ENCODE data around the gene UXS1.
A peak's percentile ranks its signal among the peaks of the same experiment; 100 is the strongest.

UXS1 gene

GRCh38 chr2:106065268-106065982 lies 128.7 kb downstream of the UXS1 start:
- H3K4me3 ChIP-seq (ENCODE audit: low read length, poor library complexity, severe bottlenecking) = no peak overlapping the region
- no peak overlapping the region for H2AFZ ChIP-seq (ENCODE audit: low read length)
- H4K20me1 ChIP-seq (ENCODE audit: insufficient read depth, low read length, poor library complexity, severe bottlenecking) = no peaks in the 10 kb centered on the region
- no peaks in the 10 kb centered on the region for H3K4me1 ChIP-seq (ENCODE audit: insufficient read depth, low read length, poor library complexity, severe bottlenecking)
- no peaks in the 10 kb centered on the region for H3K9me3 ChIP-seq (ENCODE audit: insufficient read depth, low read depth, low read length)
- no peak overlapping the region for H3K9ac ChIP-seq (ENCODE audit: low read depth, low read length, poor library complexity, severe bottlenecking)
- no peaks in the 10 kb centered on the region for H3K27me3 ChIP-seq (ENCODE audit: insufficient read depth, low read length, poor library complexity, severe bottlenecking)
- no peaks in the 10 kb centered on the region for H3F3A ChIP-seq (ENCODE audit: low read depth)
- no peaks in the 10 kb centered on the region for H3K9me2 ChIP-seq (replicated peaks; ENCODE audit: low read depth, low read length)
- H3K79me2 ChIP-seq (ENCODE audit: insufficient read depth, low read length) = no peaks in the 10 kb centered on the region
- no peaks in the 10 kb centered on the region for H3K36me3 ChIP-seq (ENCODE audit: insufficient read depth, low read length)
- TF ChIP-seq, protein P1, sequence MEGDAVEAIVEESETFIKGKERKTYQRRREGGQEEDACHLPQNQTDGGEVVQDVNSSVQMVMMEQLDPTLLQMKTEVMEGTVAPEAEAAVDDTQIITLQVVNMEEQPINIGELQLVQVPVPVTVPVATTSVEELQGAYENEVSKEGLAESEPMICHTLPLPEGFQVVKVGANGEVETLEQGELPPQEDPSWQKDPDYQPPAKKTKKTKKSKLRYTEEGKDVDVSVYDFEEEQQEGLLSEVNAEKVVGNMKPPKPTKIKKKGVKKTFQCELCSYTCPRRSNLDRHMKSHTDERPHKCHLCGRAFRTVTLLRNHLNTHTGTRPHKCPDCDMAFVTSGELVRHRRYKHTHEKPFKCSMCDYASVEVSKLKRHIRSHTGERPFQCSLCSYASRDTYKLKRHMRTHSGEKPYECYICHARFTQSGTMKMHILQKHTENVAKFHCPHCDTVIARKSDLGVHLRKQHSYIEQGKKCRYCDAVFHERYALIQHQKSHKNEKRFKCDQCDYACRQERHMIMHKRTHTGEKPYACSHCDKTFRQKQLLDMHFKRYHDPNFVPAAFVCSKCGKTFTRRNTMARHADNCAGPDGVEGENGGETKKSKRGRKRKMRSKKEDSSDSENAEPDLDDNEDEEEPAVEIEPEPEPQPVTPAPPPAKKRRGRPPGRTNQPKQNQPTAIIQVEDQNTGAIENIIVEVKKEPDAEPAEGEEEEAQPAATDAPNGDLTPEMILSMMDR (conservative IDR thresholded peaks at IDR 0.05; ENCODE audit: low read length) = no peak
- TF ChIP-seq EZH2phosphoT487 (IDR thresholded peaks at IDR 0.05; ENCODE audit: borderline replicate concordance) = no peak
- no peak overlapping the region for H3K4me2 ChIP-seq (ENCODE audit: low read depth, low read length, poor library complexity, severe bottlenecking)

DNA sequence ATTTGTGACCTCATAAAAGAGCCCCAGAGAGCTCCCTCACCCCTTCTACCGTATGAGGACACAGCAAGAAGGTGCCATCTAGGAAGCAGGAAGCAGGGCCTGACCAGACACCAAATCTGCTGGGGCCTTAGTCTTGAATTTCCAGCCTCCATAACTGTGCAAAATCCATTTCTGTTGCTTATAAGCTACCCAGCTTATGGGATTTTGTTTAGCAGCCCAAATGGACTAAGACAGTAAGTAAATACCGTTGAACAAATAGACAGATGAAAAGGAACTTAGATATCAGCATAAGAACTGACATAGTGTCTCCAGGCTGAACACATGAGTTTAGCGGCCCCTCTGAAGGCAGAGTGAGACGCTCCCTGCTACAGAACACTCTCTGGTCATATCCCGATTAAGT lies 130.9 kb downstream of the UXS1 start:
- Histone ChIP-seq H3K9ac (ENCODE audit: low read depth, low read length, poor library complexity, severe bottlenecking) (no peak overlapping the region), H3K36me3 (ENCODE audit: insufficient read depth, low read length) (no peaks in the 10 kb centered on the region), H3K4me1 (ENCODE audit: insufficient read depth, low read length, poor library complexity, severe bottlenecking) (peaks cover 9% of the 10 kb centered on the region), H3K9me3 (ENCODE audit: insufficient read depth, low read depth, low read length) (no peaks in the 10 kb centered on the region), H3F3A (ENCODE audit: low read depth) (no peaks in the 10 kb centered on the region), H2AFZ (ENCODE audit: low read length) (0 out of 2 replicates have a peak overlapping the region, but pooled peaks have one; percentile 28), H4K20me1 (ENCODE audit: insufficient read depth, low read length, poor library complexity, severe bottlenecking) (no peaks in the 10 kb centered on the region), H3K4me3 (ENCODE audit: low read length, poor library complexity, severe bottlenecking) (no peak overlapping the region), H3K79me2 (ENCODE audit: insufficient read depth, low read length) (no peaks in the 10 kb centered on the region), H3K27me3 (ENCODE audit: insufficient read depth, low read length, poor library complexity, severe bottlenecking) (no peaks in the 10 kb centered on the region), H3K4me2 (ENCODE audit: low read depth, low read length, poor library complexity, severe bottlenecking) (no peak overlapping the region), H3K9me2 (replicated peaks; ENCODE audit: low read depth, low read length) (no peaks in the 10 kb centered on the region)
- TF ChIP-seq, protein P1 (conservative IDR thresholded peaks at IDR 0.05; ENCODE audit: low read length) = no peak
- no peak for TF ChIP-seq EZH2phosphoT487 (IDR thresholded peaks at IDR 0.05; ENCODE audit: borderline replicate concordance)

DNA sequence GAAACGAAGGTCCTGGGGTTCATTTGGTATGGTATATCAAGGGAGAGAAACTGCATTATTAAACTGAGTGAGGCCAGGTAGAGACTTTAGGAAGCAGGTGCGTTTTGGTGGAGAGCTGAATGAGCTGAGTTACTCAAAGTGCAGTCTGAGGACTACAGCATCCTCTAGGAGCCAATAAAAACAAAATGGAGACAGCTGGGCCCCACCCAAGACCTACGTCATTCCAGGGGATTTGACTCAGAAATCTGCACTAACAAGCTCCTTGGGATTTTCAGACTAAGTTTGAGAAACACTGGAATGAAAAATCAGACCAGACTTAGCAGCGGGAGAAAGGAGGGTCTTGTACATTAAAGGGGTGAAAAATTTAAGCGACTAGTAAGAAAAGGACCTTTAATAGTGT lies 131.5 kb downstream of the UXS1 start:
- H3K9ac ChIP-seq (ENCODE audit: low read depth, low read length, poor library complexity, severe bottlenecking) = no peak overlapping the region
- no peak for TF ChIP-seq EZH2phosphoT487 (IDR thresholded peaks at IDR 0.05; ENCODE audit: borderline replicate concordance)
- TF ChIP-seq, protein P1 (conservative IDR thresholded peaks at IDR 0.05; ENCODE audit: low read length) = no peak
- no peaks in the 10 kb centered on the region for H3K36me3 ChIP-seq (ENCODE audit: insufficient read depth, low read length)
- H3F3A ChIP-seq (ENCODE audit: low read depth) = no peaks in the 10 kb centered on the region
- no peaks in the 10 kb centered on the region for H3K9me3 ChIP-seq (ENCODE audit: insufficient read depth, low read depth, low read length)
- no peaks in the 10 kb centered on the region for H3K9me2 ChIP-seq (replicated peaks; ENCODE audit: low read depth, low read length)
- no peaks in the 10 kb centered on the region for H3K79me2 ChIP-seq (ENCODE audit: insufficient read depth, low read length)
- no peaks in the 10 kb centered on the region for H3K27me3 ChIP-seq (ENCODE audit: insufficient read depth, low read length, poor library complexity, severe bottlenecking)
- H2AFZ ChIP-seq (ENCODE audit: low read length) = no peak overlapping the region
- H3K4me3 ChIP-seq (ENCODE audit: low read length, poor library complexity, severe bottlenecking) = no peak overlapping the region
- no peak overlapping the region for H3K4me2 ChIP-seq (ENCODE audit: low read depth, low read length, poor library complexity, severe bottlenecking)
- no peaks in the 10 kb centered on the region for H4K20me1 ChIP-seq (ENCODE audit: insufficient read depth, low read length, poor library complexity, severe bottlenecking)
- H3K4me1 ChIP-seq (ENCODE audit: insufficient read depth, low read length, poor library complexity, severe bottlenecking) = peaks cover 11% of the 10 kb centered on the region

Measured in Loucy (cell line).